GM21737 (cell line): ENCODE results near the gene IGSF21.

ENCODE experiments used
- ATAC-seq: cut with Tn5 transposase; IDR thresholded peaks from one replicate; pipeline ENCODE4 v1.9.1; 2021; ENCODE audit warnings: mild to moderate bottlenecking, moderate library complexity; ENCODE audit not compliant: unreplicated experiment

Gene IGSF21

DNA sequence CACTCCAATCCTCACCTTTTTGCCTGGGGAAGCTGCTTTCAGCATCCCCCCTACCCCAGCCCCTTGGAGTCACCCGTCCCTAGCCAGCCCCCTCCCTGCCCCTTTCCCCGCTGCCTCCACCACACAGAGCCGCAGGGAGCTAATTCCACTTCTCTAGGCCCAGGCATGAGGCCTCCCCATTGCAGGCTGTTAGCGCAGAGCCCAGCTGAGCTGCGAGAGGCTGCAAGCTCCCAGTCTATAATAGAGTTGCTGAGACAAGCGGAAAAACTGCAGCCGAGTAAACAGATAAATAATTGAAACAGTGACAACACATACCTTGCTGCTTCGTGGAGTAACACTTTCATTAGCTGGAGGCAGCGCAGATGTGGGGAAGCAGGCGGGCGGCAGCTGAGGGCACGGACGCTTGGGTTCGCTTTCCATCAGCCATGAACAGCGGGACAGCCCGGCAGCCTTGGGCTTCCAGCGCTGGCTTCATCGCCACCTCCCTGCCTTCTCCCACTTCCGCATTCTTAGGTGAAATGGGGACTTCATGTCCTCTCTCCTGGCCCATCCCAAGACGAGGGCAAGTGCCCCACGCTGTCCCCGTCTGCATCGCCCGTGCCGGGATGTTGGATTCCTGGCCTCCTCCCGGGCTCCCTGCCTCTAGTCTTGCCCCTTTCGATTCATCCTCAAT lies 183.3 kb downstream of the IGSF21 start:
- no peak for ATAC-seq

DNA sequence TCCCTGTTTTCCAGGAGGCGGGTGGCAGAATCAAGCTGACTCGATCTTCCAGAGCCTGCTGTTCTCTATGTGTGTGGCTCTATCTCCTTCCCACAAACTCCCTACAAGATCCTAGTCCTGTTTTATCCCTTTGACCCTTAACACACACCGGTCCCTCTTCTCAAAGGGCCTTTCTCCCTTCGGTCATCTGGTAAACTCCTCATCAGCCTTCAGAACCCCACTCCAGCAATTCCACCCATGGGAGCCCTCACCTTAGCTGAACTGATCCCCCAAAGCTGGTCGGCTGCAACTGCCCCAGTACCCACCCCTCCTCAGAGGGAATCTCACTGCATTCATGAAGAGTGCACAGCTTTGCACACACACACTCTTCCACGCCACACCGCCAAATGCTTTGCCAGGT lies 184.9 kb downstream of the IGSF21 start:
- no peak for ATAC-seq

DNA sequence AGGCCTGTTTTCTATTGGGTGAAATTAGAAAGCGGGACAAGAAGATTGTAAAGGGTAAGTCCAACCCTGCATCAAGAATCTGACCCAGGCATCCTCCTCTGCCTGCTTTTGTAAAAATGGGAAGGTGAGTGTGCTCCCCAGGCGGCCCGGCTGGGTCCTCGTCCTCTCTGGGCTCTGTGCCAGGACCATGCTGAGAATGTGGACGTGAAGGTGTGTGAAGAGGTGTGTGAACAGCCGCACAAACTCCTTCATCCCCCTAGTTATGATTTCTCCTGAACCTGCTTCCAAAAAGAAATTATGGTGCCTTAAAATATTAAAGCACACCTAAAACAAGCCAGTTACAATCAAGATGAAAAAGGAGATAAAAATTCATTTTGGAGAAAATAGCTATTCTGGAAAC lies 185.7 kb downstream of the IGSF21 start:
- no peak for ATAC-seq

DNA sequence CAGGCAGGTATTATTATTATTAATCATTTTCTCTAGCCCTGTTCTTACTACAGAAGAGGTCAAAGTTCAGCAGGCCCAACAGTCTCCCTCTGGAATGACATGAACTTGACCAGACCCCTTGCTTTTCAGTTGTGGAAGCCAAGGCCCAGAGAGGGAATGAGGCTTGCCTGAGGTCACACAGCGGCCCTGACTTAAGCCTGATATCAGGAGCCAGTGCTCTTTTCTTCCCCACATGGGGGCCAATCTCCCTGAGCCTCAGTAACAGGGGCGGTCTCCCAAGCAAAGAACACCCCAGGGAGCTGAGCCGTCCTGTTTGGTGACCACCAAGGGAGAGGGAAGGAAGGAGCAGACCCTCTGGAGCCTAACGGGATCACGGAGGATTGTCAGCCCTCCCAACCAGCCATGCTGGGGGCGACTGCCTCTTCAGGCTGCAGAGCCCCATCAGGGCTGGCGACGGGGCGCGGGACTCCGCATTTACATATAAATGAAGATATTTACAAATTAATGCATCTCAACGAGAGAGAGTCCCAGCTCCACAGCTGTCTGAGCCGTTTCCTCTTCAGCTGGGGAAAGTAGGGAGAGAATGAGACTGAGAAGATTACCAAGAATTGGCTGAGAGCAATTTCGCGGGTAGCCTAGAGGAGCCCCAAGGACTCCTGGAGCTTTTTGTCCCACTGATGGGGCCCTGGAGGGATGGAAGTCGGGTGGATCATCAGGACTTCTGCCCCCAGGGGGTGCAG lies 187.0 kb downstream of the IGSF21 start:
- no peak for ATAC-seq

DNA sequence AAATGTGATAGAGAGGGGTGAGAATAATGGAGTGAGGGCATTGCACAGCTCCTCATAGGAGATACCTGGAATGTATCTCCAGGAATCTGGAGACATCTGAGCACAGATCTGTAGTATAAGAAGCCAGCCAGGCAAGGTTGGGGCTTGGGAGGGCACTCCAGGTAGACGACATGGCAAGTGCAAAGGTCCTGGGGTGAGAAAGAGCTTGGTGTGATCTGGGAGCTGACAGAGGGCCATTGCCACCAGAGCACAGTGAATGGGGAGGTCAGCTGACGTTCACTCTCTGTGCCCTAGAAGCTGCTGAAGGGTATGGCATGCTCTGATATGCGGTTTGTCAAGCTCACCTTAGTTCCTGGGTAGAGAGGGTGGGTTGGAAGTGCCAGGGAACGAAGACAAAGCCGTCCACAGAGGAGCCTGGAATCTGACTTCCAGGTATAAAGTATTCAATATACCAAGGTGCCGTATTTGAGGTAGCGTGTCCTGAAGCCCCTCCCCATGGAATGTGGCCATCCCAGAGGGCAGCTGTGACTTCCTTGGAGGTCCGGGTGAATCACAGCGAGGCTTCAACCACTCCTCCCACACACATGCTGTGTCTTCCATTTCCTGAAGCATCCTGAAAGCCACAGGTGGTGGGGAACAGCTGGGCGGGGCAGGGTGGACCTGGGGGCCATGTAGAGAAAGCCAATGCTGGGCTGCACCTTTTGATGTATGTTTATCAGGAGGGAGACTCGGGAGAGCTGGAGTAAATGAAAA lies 190.5 kb downstream of the IGSF21 start:
- no peak for ATAC-seq

DNA sequence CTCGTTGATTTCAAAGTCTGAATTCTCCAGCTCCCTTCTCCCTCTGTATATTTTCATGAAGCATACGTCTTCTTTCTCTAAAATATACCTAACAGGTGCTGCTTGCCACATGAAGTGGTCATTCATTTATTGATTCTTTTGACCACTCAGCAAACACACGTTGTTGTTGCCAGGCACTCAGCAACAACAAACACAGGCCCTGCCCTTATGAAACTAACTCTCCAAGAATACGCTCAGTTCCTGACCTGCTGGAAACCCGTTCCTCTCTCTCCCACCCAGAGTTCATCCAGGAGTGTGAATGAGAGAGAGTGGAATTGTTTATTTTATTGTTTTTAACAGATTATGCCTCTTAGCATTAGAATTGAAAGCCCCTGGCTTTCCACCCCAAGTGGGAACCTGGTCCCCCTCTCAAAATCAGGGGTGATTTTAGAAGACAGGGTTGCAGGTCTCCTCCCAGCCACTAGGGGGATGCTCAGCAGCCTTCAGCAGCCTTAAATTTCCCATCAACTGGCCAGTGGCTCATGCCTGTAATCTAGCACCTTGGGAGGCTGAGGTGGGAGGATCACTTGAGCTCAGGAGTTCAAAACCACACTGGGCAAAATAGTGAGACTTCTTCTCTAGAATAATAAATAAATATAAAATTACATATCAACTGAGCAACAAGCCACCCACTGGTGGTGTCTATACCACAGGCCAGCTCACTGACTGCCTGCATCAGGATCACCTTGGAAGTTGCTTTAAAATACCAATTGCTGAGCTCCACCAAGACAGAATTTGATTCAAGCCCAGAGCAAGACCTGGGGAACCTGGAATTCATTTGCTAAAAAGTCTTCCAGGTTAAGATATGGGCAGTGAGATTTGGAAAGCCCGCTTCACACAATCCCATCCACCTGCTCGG lies 192.1 kb downstream of the IGSF21 start:
- ATAC-seq = no peak

DNA sequence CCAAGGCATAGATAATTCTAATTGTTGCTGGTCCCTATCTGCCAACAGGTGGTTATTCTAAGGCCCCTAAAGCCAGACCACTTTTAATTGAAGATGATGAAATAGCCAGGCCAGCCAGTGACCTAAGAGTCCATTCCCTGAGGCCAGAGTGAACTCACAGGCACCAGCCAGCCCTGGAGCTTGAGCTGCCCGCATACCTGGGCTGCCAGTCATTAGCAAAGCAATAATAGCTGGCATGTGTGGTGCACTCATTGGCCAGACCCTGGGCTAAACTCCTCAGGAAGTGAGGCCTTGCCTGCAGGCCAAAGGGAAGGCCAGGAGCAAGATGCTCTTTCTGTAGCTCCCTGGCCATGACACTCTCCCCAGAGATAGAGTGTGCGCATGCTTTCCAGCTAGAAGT lies 192.8 kb downstream of the IGSF21 start:
- no peak for ATAC-seq

DNA sequence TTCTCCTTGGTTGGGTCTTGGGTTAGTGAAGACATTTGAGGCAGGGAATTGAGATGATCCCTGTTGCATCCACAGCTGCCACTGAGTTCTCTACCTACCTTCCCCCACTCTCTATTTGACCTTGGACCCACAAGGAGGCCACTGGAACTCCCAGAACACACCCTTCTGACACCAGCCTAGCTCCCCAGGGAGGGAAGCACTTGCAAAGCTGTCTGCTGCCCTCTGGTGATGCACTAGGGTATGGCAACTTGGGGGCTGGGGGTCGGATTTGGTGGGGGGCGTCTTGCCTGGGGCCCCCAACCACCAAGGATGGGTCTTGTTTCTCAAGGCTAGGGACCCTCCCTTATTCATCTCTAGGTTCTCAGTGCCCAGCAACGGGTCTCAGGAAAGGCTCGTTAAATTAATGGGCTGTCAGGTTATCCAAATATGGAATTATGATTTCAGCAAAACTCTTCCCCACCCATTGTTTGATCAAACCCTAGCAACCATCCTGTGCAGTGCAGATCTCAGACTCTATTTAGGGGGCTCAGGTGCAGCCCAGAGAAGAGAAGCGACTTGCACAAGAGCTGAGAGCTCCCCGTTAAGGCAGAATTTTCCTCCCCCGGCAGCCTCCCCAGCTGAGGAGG lies 195.3 kb downstream of the IGSF21 start:
- no peak for ATAC-seq

DNA sequence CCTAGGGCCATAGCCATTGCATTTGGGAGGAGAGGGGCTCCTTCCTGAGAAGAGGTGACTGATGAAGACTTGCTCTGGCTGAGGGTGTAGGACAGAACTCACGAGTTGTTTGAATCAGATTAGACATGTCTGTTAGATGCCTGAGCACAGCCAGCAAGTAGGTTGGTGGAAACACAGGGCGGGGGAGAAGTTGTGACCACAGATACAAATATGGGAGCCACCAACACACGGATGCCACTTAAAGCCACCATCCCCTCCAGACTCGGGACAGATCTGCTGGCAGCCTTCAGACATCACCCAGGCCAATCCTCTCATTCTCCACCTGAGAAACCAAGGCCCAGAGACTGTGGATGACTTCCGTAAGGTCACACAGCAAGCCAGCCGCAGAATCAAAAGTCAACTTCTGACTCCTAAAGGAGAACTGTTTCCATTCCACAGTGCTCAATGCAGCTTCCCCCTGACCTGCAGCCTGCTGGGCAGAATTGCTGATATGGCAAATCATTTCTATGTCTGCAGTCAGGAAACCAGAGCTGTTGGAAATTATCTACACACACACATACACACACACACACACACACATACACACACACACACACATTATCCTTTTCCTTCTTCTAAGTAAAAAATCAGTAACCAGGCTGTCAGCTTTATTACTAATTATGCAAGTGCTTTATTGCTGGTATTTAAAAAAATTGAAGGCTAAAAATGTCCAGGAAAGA lies 196.7 kb downstream of the IGSF21 start:
- no peak for ATAC-seq

DNA sequence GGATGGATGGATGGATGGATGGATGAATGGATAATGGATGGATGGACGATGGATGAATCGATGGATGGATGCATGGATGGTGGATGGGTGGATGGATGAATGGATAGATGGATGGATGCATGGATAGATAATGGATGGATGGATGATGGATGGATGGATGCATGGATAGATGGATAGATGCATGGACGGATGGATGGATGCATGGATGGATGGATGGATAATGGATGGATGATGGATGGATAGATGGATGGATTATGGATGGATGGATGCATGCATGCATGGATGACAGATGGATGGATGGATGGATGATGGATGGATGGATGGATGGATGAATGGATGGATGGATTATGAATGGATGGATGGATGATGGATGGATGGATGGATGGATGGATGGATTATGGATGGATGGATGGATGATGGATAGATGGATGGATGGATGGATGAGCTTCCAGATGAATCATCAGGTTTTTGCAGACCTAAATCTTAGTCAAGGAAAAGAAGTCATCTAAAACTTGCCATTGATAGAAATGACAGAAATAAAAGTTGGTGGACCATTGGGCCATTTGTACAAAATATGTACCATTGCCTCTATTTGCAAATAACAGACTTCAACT lies 197.7 kb downstream of the IGSF21 start:
- no peak for ATAC-seq

DNA sequence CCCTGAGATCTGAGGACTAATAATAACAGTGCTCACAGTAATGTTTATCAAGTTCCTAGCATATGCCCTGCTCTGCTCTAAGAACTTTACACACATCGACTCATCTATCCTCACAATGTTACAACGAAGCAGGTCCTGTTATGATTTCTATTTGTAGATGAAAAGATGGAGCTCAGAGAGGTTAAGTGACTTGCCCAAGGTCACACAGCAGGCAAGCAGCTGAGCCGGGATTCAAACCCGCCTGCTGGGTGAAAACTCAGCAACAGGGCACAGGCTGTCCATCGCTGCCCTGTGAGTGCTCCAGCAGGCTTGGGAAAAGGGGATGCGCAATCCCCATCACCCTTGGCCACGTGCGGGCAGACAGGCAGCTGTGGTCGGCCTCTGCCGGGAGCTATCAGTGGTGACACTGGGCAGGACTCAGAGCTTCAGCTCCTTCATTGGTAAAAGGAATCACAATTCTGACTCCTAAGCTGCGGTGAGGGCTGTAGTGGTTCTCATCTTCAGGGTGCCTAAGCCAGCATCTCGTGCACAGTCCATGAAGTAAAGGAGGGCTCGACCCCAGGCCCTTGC lies 199.8 kb downstream of the IGSF21 start:
- no peak for ATAC-seq

DNA sequence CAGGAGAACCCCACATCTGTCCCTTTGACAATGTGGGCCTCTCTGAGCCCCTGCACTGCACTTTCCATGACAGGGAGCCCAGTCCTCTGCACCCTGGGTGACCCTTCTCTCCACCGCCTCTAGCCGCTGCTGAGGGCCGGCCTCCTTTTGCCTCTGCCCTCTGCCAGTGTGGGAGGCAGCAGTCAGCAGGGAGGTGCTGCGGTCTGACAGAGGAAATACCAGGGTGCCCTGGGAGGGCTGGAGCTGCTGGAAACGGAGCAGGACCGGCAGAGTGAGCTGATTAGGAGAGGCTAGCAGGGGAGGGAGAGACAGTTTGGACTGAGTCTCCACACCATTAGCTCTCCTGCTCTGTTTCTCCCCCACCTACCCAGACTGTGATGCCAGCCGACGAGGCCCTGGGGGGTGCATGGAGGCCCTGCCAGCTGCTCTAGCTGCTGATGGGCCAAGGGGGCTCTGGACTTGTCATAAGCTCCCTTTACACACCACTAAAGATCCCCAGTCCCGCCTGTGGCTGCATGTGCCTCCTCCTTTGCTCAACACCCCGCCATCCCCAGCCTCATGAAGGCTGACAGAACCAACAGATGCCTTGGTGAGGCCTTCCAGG lies 202.1 kb downstream of the IGSF21 start:
- ATAC-seq = no peak

DNA sequence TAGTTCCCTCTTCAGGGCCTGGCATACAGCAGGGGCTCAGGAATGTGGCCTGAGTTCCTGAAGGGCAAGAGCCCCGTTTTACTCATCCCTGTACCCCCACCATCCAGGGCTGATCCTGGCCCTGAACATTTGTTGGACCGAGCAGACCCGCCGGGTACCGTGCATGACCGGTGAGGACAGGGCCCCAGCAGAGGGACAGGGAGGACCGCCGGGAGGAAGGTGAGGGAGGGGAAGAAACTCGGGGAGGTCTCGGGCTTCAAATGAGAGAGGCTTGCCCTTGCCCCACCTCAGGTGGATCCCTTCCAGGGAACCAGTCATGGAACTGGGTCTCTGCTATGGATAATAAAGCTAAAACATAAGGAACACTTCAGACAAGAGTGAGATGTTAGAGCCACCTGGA lies 205.4 kb downstream of the IGSF21 start:
- ATAC-seq = no peak

DNA sequence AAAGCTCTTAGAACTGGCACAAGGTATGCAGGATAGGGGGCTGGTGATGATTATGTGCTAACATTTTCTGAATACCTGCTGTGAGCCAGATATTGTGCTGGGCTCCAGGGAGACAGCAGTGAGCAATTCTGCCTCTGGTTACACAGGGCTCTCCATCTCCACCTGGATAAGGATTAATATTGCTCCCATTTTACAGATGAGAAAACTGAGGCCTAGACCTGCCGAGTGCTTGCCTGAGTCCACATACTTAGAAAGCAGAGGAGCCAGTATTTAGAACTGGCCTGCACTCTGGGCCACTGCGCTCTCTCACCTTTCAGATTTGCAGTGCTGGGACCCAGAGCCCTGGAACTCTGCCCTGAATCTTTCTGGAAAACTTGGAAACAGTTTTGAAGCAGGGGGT lies 205.9 kb downstream of the IGSF21 start:
- no peak for ATAC-seq

DNA sequence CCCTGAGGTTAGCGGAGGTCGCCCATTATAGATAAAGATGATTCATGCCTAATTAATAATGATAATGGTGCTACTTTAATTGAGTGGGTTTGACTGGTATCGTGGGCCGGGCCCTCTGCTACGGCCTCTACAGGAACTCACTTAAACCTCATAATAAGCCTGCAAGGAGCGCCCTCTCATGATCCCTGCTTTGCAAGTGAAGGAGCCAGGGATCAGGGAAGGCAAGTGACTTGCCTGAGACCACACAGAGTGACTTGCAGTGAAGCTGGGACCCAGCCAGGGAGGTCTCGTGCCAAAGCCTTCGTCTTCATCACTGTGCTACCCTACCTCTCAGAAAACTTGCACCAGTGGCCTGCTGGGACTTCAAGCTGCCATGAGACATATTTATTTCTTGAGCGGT lies 206.8 kb downstream of the IGSF21 start:
- no peak for ATAC-seq

DNA sequence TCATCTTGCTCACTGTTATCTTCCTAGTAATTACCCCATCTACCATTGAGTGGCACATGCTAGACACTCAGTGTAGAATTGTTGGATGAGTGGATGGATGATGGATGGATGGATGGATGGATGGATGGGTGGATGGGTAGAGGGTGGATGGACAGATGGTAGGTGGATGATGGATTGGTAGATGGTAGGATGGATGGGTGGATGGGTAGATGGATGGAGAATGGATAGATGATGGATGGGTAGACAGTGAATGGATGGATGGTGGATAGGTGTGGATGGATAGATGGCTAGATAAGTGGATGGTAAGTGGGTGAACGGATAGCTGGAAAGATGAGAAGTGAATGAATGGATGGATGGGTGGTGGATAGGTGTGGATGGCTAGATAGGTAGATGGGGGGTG lies 207.9 kb downstream of the IGSF21 start:
- ATAC-seq = no peak

DNA sequence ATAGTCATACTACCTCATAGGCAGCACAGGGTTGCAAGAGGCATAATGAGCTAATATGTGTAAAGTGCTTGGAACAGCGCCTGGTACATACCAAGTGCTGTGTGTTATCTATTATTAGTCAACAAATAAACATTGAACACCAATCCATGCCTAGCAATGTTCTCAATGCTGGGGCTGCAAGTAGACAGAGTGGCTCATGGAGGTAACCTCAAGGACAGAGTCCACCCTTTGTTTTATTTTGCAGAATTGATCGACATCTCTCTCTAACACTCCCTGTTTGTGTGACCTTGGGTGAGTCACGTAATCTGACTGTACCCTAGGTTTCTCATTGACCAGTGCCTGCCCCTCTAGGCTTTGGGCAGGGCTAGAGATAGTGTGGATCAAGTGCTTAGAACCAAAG lies 209.2 kb downstream of the IGSF21 start:
- ATAC-seq = no peak

DNA sequence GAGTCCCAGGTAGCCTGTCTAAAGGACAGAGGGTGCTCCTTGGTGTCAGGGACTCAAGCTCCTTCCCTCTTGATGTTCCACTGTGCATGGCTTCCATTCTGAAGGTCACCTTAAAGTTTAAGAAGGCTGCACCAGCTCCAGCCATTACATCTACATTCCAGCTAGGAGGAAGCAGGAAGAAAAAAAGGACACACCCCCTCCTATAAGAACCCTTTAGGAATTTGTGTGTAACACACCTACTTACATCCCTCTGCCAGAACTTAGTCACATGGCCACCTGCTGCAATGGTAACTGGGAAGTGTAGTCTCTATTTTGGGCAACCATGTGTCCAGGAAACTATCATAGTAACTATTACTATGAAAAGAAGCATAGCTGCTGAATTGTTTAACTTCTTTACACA lies 211.5 kb downstream of the IGSF21 start:
- ATAC-seq = no peak

DNA sequence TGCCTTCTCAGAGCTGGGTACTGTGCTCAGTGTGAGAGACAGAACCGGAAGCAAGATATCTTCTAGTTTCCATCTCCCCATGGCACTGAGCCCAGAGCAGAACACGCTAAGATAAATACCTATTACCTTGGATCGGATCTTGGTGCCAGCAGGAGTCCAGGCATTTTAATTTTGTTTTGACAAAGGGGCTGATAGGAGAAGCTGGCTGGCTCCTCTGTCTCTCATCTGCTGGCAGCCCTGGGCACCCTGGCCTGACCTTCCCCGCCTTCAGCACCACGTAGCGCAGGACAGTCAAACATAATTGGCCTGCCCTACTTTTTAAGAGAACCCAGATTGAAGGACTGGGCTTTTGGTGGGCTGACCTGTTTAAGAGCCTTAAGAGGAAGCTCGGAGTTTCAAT lies 212.5 kb downstream of the IGSF21 start:
- ATAC-seq = no peak
